Esophagus muscularis mucosa (tissue), 4 donors: ENCODE data around the gene RMDN2.

Experiments
- CTCF ChIP-seq, 3 experiments: fragments of 200-600 bp in 2 of 3; fragments of 450-650 bp in 1 of 3; sonication (generic) in 2 of 3; IDR thresholded peaks; one replicate each; pipeline ENCODE4 v1.5.1; 2017 to 2019; ENCODE audit warnings: antibody characterized with exemption in 3 of 3, mild to moderate bottlenecking in 2 of 3, moderate library complexity in 1 of 3
- EP300 ChIP-seq: sonication (generic); formaldehyde crosslinking; IDR thresholded peaks from one replicate; pipeline ENCODE4 v1.6.1; 2017; ENCODE audit warnings: antibody characterized with exemption
- POLR2A ChIP-seq: fragments of 450-650 bp; IDR thresholded peaks from one replicate; pipeline ENCODE4 v1.6.1; 2017; ENCODE audit warnings: antibody characterized with exemption, moderate library complexity, mild to moderate bottlenecking, low read depth

GRCh38 chr2:37984176-37984575 is 59.1 kb downstream of the RMDN2 start:
- TF ChIP-seq CTCF (IDR thresholded peaks at IDR 0.05) (no peak), EP300 (no peak), POLR2A (no peak)
